ENCODE results near the gene KMT2D. TPM values are rescaled to one million over a fixed set of nuclear protein-coding genes. Genes with fewer than 3 reads are reported as not detected.

KMT2D gene
- total RNA-seq, 1 experiment from 2014 or later = 41.9 TPM

GRCh38 chr12:49026678-49027480 lies 33.7 kb downstream of the KMT2D start:
- no peak for TF ChIP-seq CTCF (conservative IDR thresholded peaks at IDR 0.05; ENCODE audit: low read depth, low read length)
- TF ChIP-seq EZH2phosphoT487 (IDR thresholded peaks at IDR 0.05; ENCODE audit: borderline replicate concordance, low read length) = no peak
- no peak for TF ChIP-seq EZH2 (IDR thresholded peaks at IDR 0.05; ENCODE audit: low read length, unreplicated experiment)
- no peak for DNase-seq
- Histone ChIP-seq H3K9me3 (ENCODE audit: low read length) (no peaks in the 10 kb centered on the region), H3K36me3 (ENCODE audit: low read depth, low read length) (peaks cover 40% of the 10 kb centered on the region), H3K4me2 (ENCODE audit: low read length) (no peak overlapping the region), H2AFZ (ENCODE audit: low read length) (no peak overlapping the region), H3K9me2 (replicated peaks; ENCODE audit: low read length) (no peaks in the 10 kb centered on the region), H3K4me1 (ENCODE audit: insufficient read depth, low read length) (no peaks in the 10 kb centered on the region), H3K4me3 (ENCODE audit: low read length) (no peak overlapping the region), H3K79me2 (ENCODE audit: low read length) (no peaks in the 10 kb centered on the region), H3K27me3 (ENCODE audit: low read length) (no peaks in the 10 kb centered on the region), H3K9ac (ENCODE audit: low read length) (no peak overlapping the region), H3K27ac (ENCODE audit: low read length) (no peak overlapping the region), H4K20me1 (ENCODE audit: low read length) (no peaks in the 10 kb centered on the region), H3F3A (ENCODE audit: low read length, unreplicated experiment) (no peaks in the 10 kb centered on the region)
- intact Hi-C loops (cut with micrococcal nuclease) = no loop called here
- ATAC-seq = no peak
- TSS peak; percentile 12 for BruUV-seq (replicated peaks)
- ChIA-PET POLR2A (ENCODE audit: unreplicated experiment) (no interaction called here), CTCF (no interaction called here)

GRCh38 chr12:49026101-49026500 lies 34.5 kb downstream of the KMT2D start:
- H3K4me2 ChIP-seq (ENCODE audit: low read length) = no peak overlapping the region
- peaks cover 38% of the 10 kb centered on the region for H3K36me3 ChIP-seq (ENCODE audit: low read depth, low read length)
- no peak overlapping the region for H3K4me3 ChIP-seq (ENCODE audit: low read length)
- no peaks in the 10 kb centered on the region for H3K79me2 ChIP-seq (ENCODE audit: low read length)
- ChIA-PET CTCF (no interaction called here), POLR2A (ENCODE audit: unreplicated experiment) (no interaction called here)
- no peak overlapping the region for H3K27ac ChIP-seq (ENCODE audit: low read length)
- no peak for DNase-seq
- no peaks in the 10 kb centered on the region for H3K4me1 ChIP-seq (ENCODE audit: insufficient read depth, low read length)
- no peaks in the 10 kb centered on the region for H3K9me3 ChIP-seq (ENCODE audit: low read length)
- no TSS peak for BruUV-seq (replicated peaks)
- H2AFZ ChIP-seq (ENCODE audit: low read length) = no peak overlapping the region
- no peaks in the 10 kb centered on the region for H3K9me2 ChIP-seq (replicated peaks; ENCODE audit: low read length)
- ATAC-seq = no peak
- H3F3A ChIP-seq (ENCODE audit: low read length, unreplicated experiment) = no peaks in the 10 kb centered on the region
- intact Hi-C loops (cut with micrococcal nuclease) = no loop called here
- TF ChIP-seq EZH2 (IDR thresholded peaks at IDR 0.05; ENCODE audit: low read length, unreplicated experiment) (no peak), CTCF (conservative IDR thresholded peaks at IDR 0.05; ENCODE audit: low read depth, low read length) (no peak), EZH2phosphoT487 (IDR thresholded peaks at IDR 0.05; ENCODE audit: borderline replicate concordance, low read length) (no peak)
- no peaks in the 10 kb centered on the region for H4K20me1 ChIP-seq (ENCODE audit: low read length)
- H3K27me3 ChIP-seq (ENCODE audit: low read length) = no peaks in the 10 kb centered on the region
- no peak overlapping the region for H3K9ac ChIP-seq (ENCODE audit: low read length)

GRCh38 chr12:49025463-49025862 lies 35.1 kb downstream of the KMT2D start:
- no peaks in the 10 kb centered on the region for H3K79me2 ChIP-seq (ENCODE audit: low read length)
- intact Hi-C loops (cut with micrococcal nuclease) = no loop called here
- H3K9me2 ChIP-seq (replicated peaks; ENCODE audit: low read length) = no peaks in the 10 kb centered on the region
- no peak overlapping the region for H3K27ac ChIP-seq (ENCODE audit: low read length)
- ChIA-PET CTCF (no interaction called here), POLR2A (ENCODE audit: unreplicated experiment) (no interaction called here)
- no peak overlapping the region for H2AFZ ChIP-seq (ENCODE audit: low read length)
- no peak overlapping the region for H3K9ac ChIP-seq (ENCODE audit: low read length)
- no peak for ATAC-seq
- TF ChIP-seq EZH2phosphoT487 (IDR thresholded peaks at IDR 0.05; ENCODE audit: borderline replicate concordance, low read length) (no peak), EZH2 (IDR thresholded peaks at IDR 0.05; ENCODE audit: low read length, unreplicated experiment) (no peak), CTCF (conservative IDR thresholded peaks at IDR 0.05; ENCODE audit: low read depth, low read length) (no peak)
- H4K20me1 ChIP-seq (ENCODE audit: low read length) = no peaks in the 10 kb centered on the region
- H3K36me3 ChIP-seq (ENCODE audit: low read depth, low read length) = peaks cover 38% of the 10 kb centered on the region
- H3F3A ChIP-seq (ENCODE audit: low read length, unreplicated experiment) = no peaks in the 10 kb centered on the region
- no peak for DNase-seq
- no TSS peak for BruUV-seq (replicated peaks)
- no peak overlapping the region for H3K4me3 ChIP-seq (ENCODE audit: low read length)
- H3K27me3 ChIP-seq (ENCODE audit: low read length) = no peaks in the 10 kb centered on the region
- H3K4me1 ChIP-seq (ENCODE audit: insufficient read depth, low read length) = no peaks in the 10 kb centered on the region
- H3K9me3 ChIP-seq (ENCODE audit: low read length) = no peaks in the 10 kb centered on the region
- no peak overlapping the region for H3K4me2 ChIP-seq (ENCODE audit: low read length)
